Measurements from ENCODE around the gene DIAPH1.

DIAPH1 gene

DNA sequence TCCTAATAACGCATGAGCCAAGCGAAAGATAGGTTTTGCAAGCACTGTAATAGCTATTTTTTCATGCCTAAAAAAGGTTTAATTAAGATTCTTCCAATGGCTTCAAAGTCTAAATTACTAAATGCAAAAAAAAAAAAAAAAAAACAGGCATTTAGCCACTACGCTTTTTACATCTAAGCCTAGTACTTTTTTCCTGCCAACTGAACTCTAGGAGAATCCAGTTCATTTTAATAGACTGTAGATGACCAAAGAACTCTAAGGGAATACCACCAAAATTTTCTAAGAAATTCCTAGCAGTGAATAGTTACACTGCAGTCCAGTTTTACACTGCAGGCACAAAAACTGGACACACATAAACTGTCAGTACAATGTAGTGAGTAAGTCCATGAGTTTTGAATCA lies 9.8 kb downstream of the DIAPH1 start (continued):
- TF ChIP-seq ZNF747 (tag by site-specific recombination; IDR thresholded peaks at IDR 0.05), result no peak
- TF ChIP-seq ZFHX2 (tag by site-specific recombination; conservative IDR thresholded peaks at IDR 0.05), result no peak
- TF ChIP-seq ZNF571 (tag by site-specific recombination; IDR thresholded peaks at IDR 0.05), result no peak
- TF ChIP-seq GLI4 (tag by site-specific recombination; IDR thresholded peaks at IDR 0.05), result no peak
- TF ChIP-seq, protein P1, sequence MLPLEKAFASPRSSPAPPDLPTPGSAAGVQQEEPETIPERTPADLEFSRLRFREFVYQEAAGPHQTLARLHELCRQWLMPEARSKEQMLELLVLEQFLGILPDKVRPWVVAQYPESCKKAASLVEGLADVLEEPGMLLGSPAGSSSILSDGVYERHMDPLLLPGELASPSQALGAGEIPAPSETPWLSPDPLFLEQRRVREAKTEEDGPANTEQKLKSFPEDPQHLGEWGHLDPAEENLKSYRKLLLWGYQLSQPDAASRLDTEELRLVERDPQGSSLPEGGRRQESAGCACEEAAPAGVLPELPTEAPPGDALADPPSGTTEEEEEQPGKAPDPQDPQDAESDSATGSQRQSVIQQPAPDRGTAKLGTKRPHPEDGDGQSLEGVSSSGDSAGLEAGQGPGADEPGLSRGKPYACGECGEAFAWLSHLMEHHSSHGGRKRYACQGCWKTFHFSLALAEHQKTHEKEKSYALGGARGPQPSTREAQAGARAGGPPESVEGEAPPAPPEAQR (tag by site-specific recombination; IDR thresholded peaks at IDR 0.05), result no peak

- Histone ChIP-seq H3K9me3 (ENCODE audit: control insufficient read depth, insufficient read depth, low read depth, low read length) (no peaks in the 10 kb centered on the region), H3K4me1 (ENCODE audit: control insufficient read depth, insufficient read depth, low read length) (peaks cover 11% of the 10 kb centered on the region; the same call in 1 of the 2 replicates), H3K4me3 (ENCODE audit: low read depth, low read length) (no peak overlapping the region), H3K36me3 (ENCODE audit: control insufficient read depth in 2 of 2, insufficient read depth in 1 of 2, low read length in 2 of 2) (peaks cover 0 to 3% of the 10 kb centered on the region in 2 experiments; a peak in 1 of 3 replicates), H3K27ac (ENCODE audit: extremely low read depth, low read depth, low read length) (no peak overlapping the region)
- TF ChIP-seq KLF7 (tag by site-specific recombination; IDR thresholded peaks at IDR 0.05; ENCODE audit: borderline replicate concordance) (no peak), ZNF830 (tag by site-specific recombination; IDR thresholded peaks at IDR 0.05; ENCODE audit: low read depth) (no peak), ZNF544 (tag by site-specific recombination; IDR thresholded peaks at IDR 0.05) (no peak), ZNF23 (tag by site-specific recombination; IDR thresholded peaks at IDR 0.05; ENCODE audit: borderline replicate concordance) (no peak), ZNF292 (tag by site-specific recombination; IDR thresholded peaks at IDR 0.05; ENCODE audit: borderline replicate concordance, low read depth) (no peak)
- POLR2A ChIA-PET, result no interaction called here
- CTCF ChIA-PET, result interaction anchor here (1.7 to 3.7 kb wide), 3 partner anchors 10 to 41 kb away, joined by 6 to 25 read pairs (median 19); partner anchors contain the start of gene DIAPH1
These were observed 10.2 kb downstream of the DIAPH1 start for GRCh38 chr5:141608557-141608956.

DNA sequence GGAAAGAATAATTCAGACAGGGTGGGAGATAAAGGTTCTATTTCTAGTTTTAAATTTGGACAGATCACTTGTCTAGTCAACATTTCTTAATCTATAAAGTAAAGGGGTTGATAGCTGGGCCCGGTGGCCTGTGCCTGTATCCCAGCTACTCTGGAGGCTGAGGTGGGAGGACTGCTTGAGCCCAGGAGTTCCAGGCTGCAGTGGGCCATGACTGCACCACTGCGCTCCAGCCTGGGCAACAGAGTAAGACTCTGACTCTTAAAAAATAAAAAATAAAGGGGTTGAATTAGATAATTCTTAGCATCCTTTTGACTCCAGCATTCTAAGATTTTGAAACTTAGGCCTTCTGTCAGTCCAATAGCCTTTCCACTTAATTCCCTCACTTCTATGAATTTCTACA lies 10.8 kb downstream of the DIAPH1 start:
- CTCF ChIA-PET, result interaction anchor here (0.5 to 3.7 kb wide), 5 partner anchors 10 to 390 kb away, joined by 3 to 25 read pairs (median 6); partner anchors contain the start of gene DIAPH1
- POLR2A ChIA-PET, result interaction anchor here (1.3 kb wide), 1 partner anchor 10 kb away, joined by 7 read pairs; no protein-coding TSS in a partner anchor
- H3K4me1 ChIP-seq (ENCODE audit: control insufficient read depth, insufficient read depth, low read length), result peaks cover 6% of the 10 kb centered on the region; the same call in 1 of the 2 replicates
- no peak overlapping the region for H3K4me3 ChIP-seq (ENCODE audit: low read depth, low read length)
- no peak overlapping the region for H3K27ac ChIP-seq (ENCODE audit: extremely low read depth, low read depth, low read length)
- H3K36me3 ChIP-seq (ENCODE audit: control insufficient read depth in 2 of 2, insufficient read depth in 1 of 2, low read length in 2 of 2), result peaks cover 0 to 3% of the 10 kb centered on the region in 2 experiments; a peak in 1 of 3 replicates
- H3K9me3 ChIP-seq (ENCODE audit: control insufficient read depth, insufficient read depth, low read depth, low read length), result no peaks in the 10 kb centered on the region
- TF ChIP-seq ZNF324 (tag by site-specific recombination; IDR thresholded peaks at IDR 0.05) (no peak), PATZ1 (tag by site-specific recombination; IDR thresholded peaks at IDR 0.05) (no peak), ZNF558 (tag by site-specific recombination; IDR thresholded peaks at IDR 0.05) (no peak), ZNF571 (tag by site-specific recombination; IDR thresholded peaks at IDR 0.05) (no peak), ZNF223 (tag by site-specific recombination; IDR thresholded peaks at IDR 0.05) (no peak), TRIM28 (IDR thresholded peaks at IDR 0.05; ENCODE audit: borderline replicate concordance, low read length) (no peak), MEIS1 (CRISPR knock-in tag; IDR thresholded peaks at IDR 0.05; ENCODE audit: borderline replicate concordance) (no peak), ZNF133 (tag by site-specific recombination; IDR thresholded peaks at IDR 0.05) (no peak), ZNF174 (tag by site-specific recombination; IDR thresholded peaks at IDR 0.05) (no peak), KLF7 (tag by site-specific recombination; IDR thresholded peaks at IDR 0.05; ENCODE audit: borderline replicate concordance) (no peak)
- TF ChIP-seq, protein P2, sequence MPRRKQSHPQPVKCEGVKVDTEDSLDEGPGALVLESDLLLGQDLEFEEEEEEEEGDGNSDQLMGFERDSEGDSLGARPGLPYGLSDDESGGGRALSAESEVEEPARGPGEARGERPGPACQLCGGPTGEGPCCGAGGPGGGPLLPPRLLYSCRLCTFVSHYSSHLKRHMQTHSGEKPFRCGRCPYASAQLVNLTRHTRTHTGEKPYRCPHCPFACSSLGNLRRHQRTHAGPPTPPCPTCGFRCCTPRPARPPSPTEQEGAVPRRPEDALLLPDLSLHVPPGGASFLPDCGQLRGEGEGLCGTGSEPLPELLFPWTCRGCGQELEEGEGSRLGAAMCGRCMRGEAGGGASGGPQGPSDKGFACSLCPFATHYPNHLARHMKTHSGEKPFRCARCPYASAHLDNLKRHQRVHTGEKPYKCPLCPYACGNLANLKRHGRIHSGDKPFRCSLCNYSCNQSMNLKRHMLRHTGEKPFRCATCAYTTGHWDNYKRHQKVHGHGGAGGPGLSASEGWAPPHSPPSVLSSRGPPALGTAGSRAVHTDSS (tag by site-specific recombination; IDR thresholded peaks at IDR 0.05), result no peak
